Stimulated activated CD4-positive, alpha-beta T cell treated with anti-CD3 and anti-CD28 coated beads, Interleukin-4, amount 100 ng/mL, for 1 hour (primary cell): ENCODE measurements around the gene SNTB2.

ENCODE experiments used
- DNase-seq: peaks from one replicate; pipeline ENCODE4 v3.0.0-alpha.2; 2020

SNTB2 gene

GRCh38 chr16:69349536-69349935 lies 162.6 kb downstream of the SNTB2 start:
- no peak for DNase-seq

DNA sequence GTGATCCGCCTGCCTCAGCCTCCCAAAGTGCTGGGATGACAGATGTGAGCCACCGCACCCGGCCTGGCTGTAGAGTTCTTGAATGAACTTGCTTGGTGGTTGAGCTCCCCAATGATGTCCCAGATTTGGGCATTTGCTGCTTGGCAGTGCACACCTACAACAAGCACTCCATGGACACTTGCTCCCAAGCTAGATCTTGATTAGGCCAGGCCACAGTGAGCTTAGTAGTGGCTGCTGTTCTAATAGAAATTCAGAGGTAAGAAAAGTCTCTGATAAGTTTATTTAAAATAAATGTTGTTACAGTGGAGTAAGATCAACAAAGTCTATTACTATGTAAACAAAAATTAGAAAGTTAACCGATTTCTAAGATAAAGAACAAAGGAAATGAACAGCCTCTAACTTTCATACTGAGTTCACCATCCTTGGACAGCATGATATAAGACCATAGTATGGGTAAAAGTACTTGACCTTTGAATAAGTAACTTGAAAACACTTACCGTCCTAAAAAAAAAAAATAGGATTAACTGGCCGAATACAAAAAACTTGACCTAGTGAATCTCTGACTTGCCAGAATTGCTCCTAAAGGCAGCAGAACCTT lies 163.7 kb downstream of the SNTB2 start:
- no peak for DNase-seq

DNA sequence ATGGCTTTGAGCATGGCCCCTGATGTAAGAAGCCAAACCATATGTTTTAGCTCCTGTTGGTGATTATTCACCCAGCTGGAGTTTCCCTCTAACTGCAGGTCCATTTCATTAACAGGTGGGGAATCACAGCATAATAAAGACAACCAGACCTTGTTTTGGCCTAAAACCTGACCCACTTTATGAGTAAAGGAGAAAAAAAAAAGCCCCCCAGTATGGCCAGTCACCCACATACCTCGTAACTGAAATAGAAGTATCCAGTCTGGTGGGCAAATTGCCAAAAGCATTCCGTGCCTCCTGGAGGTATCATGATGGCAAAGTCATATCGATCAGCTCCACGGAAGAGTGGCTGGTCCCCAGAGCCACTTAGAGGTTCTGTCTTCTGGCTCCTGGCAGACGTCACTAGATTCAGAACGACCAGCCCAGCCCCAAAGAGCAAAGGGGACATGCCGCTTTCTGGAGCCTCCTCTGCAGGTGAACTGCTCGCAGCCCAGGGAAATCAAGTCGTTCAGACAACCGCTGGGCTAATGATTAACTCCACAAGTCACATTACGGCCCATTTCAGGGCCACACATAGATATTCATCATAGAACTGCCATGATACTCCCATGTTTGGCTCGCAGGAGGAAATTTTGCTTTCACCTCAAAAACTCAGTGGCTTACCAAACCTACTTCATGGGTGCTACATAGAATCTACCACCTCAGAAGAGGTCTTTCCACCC lies 164.5 kb downstream of the SNTB2 start, which contains the start of gene TMED6:
Gene TMED6, minus strand, starts transcription at position 478 of the 719 bp plus-strand sequence. Its CDS starts 33 bp downstream, at position 445.
- DNase-seq, result no peak
